Activated naive CD8-positive, alpha-beta T cell treated with anti-CD3 and anti-CD28 coated beads, Interleukin-2, amount 50 U/mL, for 24 hours (primary cell): ENCODE results near the gene HPCA.

Experiments used
- ATAC-seq: fragments of 150-1000 bp; cut with Tn5 transposase; one replicate; pipeline ENCODE4 v1.10.0; 2021
- DNase-seq: peaks from one replicate; pipeline ENCODE4 v3.0.0; 2021
- H3K27ac Mint-ChIP-seq: one replicate; pipeline ENCODE4 v1.8.0; 2021; ENCODE audit warnings: mild to moderate bottlenecking, mixed read lengths
- H3K27me3 Mint-ChIP-seq: one replicate; pipeline ENCODE4 v1.8.0; 2021; ENCODE audit warnings: mixed read lengths
- H3K36me3 Mint-ChIP-seq: one replicate; pipeline ENCODE4 v1.8.0; 2021; ENCODE audit warnings: low read depth, mixed read lengths
- H3K4me1 Mint-ChIP-seq: one replicate; pipeline ENCODE4 v1.8.0; 2021; ENCODE audit warnings: mixed read lengths
- H3K4me3 Mint-ChIP-seq: one replicate; pipeline ENCODE4 v1.8.0; 2021; ENCODE audit warnings: mild to moderate bottlenecking, moderate library complexity, mixed read lengths
- H3K9me3 Mint-ChIP-seq: one replicate; pipeline ENCODE4 v1.8.0; 2021; ENCODE audit warnings: mixed read lengths

Gene HPCA

DNA sequence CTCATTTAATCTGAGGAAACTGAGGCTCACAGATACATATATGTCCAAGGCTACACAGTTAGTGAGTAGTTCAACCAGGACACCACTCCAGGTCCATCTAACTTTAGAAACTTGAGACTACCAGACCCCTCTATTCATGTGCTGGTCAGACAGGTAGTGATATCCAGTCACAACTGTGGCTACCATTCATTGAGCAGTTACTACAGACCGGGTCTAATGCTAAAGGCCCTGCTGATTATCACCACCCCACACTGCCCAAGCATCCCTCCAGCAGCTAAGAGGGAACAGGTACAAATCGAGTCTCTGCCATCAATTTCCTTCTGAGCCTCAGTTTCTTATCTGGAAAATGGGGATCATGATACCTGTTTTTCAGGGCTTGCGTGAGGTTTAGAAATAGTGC, 5.3 kb downstream of the HPCA start:
- peaks cover 2% of the 10 kb centered on the region for H3K4me1 Mint-ChIP-seq
- no peaks in the 10 kb centered on the region for H3K36me3 Mint-ChIP-seq
- H3K9me3 Mint-ChIP-seq: no peaks in the 10 kb centered on the region
- H3K27ac Mint-ChIP-seq: no peak overlapping the region
- DNase-seq (no peak), ATAC-seq (no peak)
- peaks cover 58% of the 10 kb centered on the region for H3K27me3 Mint-ChIP-seq
- H3K4me3 Mint-ChIP-seq: no peak overlapping the region

GRCh38 chr1:32892368-32893197, 6.3 kb downstream of the HPCA start:
- no peaks in the 10 kb centered on the region for H3K9me3 Mint-ChIP-seq
- peaks cover 49% of the 10 kb centered on the region for H3K27me3 Mint-ChIP-seq
- ATAC-seq (peak; percentile 69), DNase-seq (peak; percentile 74)
- H3K4me1 Mint-ChIP-seq: peaks cover 2% of the 10 kb centered on the region
- no peaks in the 10 kb centered on the region for H3K36me3 Mint-ChIP-seq
- no peak overlapping the region for H3K27ac Mint-ChIP-seq
- peak overlapping the region; percentile 43 for H3K4me3 Mint-ChIP-seq

- Mint-ChIP-seq H3K27me3 (peaks cover 41% of the 10 kb centered on the region), H3K36me3 (no peaks in the 10 kb centered on the region), H3K4me3 (peak overlapping the region; percentile 43), H3K4me1 (peaks cover 2% of the 10 kb centered on the region), H3K27ac (no peak overlapping the region), H3K9me3 (no peaks in the 10 kb centered on the region)
- DNase-seq (peak; percentile 22), ATAC-seq (peak; percentile 21)
These were observed 7.1 kb downstream of the HPCA start for GRCh38 chr1:32893198-32894018.

DNA sequence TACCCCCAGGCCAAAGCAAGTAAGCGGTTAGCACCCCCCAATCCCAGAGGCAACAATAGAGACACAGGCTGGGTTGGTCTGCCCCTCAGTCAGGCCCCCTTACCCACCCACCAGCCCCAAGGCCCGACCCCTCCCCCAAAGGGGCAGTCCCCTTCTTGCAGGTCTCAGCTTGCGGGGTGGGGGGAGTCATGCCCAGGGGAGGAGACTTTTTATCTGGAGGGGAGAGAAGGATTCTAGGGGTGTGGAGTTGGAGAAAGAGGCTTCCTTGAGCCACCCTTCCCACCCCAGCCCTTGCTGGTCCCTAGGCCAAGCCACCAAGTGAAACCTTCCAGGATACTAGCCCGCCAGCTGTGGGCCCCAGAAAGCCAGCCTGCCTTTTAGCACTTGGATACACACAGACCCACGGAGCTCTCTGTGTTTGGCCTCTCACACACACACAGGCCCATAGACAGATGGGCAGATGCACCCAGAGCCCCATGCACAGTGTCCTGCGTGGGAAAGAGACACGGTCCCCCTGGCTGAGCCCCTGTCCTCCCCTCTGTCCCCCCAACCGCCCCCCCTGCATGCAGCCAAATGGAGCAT, 7.8 kb downstream of the HPCA start:
- DNase-seq (no peak), ATAC-seq (no peak)
- no peaks in the 10 kb centered on the region for H3K36me3 Mint-ChIP-seq
- H3K9me3 Mint-ChIP-seq: no peaks in the 10 kb centered on the region
- peaks cover 2% of the 10 kb centered on the region for H3K4me1 Mint-ChIP-seq
- no peak overlapping the region for H3K27ac Mint-ChIP-seq
- peaks cover 43% of the 10 kb centered on the region for H3K27me3 Mint-ChIP-seq
- peak overlapping the region; percentile 43 for H3K4me3 Mint-ChIP-seq

DNA sequence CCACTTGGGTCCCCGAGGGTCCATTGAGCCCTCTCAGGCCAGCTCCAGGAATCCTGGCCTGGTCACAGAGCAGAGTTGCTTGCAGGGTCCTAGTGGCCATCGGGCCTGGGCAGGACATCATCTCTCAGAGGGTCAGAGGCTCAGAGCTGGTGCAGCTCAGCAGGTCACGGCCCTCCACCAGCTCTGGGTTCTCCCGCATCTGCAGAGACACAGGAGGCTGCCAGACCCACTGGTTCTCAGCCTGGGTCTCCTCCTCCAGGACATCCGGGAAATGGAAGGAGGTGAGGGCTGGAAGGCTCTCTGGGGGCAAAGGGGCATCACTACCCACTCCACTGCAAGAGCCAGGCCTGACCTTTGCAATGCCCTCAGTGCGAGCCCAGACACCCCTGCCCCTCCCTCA, 8.4 kb downstream of the HPCA start:
- Mint-ChIP-seq H3K4me1 (peaks cover 2% of the 10 kb centered on the region), H3K36me3 (no peaks in the 10 kb centered on the region), H3K4me3 (no peak overlapping the region), H3K27me3 (peaks cover 43% of the 10 kb centered on the region), H3K9me3 (no peaks in the 10 kb centered on the region), H3K27ac (no peak overlapping the region)
- no peak for ATAC-seq
- no peak for DNase-seq

GRCh38 chr1:32895325-32896215, 9.3 kb downstream of the HPCA start:
- Mint-ChIP-seq H3K27ac (no peak overlapping the region), H3K4me3 (no peak overlapping the region), H3K4me1 (peaks cover 3% of the 10 kb centered on the region), H3K9me3 (no peaks in the 10 kb centered on the region), H3K36me3 (no peaks in the 10 kb centered on the region), H3K27me3 (peaks cover 46% of the 10 kb centered on the region)
- DNase-seq (no peak), ATAC-seq (no peak)

DNA sequence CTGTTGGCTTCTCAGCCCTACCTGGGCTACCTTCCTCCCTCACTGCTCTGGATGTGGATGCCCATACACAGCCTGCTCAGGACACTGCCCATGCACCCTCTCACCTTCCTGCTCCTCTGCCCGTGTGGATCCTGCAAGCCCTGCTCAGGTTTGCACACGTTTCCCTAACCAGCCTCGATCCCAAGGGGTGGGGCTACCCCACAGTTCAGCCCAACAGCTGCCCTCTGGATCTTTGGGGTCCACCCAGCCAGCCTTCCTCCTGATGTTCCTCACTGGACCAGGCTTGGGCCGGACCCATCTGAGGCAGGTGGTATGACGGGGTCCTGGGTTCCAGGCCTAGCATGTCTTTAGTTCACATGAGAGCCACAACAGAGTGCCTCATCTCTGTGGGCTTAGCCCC, 10.2 kb downstream of the HPCA start:
- Mint-ChIP-seq H3K9me3 (no peaks in the 10 kb centered on the region), H3K27ac (no peak overlapping the region), H3K36me3 (no peaks in the 10 kb centered on the region), H3K4me1 (peaks cover 4% of the 10 kb centered on the region), H3K27me3 (peaks cover 44% of the 10 kb centered on the region), H3K4me3 (no peak overlapping the region)
- no peak for DNase-seq
- no peak for ATAC-seq

GRCh38 chr1:32897082-32898049, 11.1 kb downstream of the HPCA start:
- no peak overlapping the region for H3K27ac Mint-ChIP-seq
- no peak for ATAC-seq
- no peak overlapping the region for H3K4me3 Mint-ChIP-seq
- H3K4me1 Mint-ChIP-seq: peaks cover 4% of the 10 kb centered on the region
- no peaks in the 10 kb centered on the region for H3K36me3 Mint-ChIP-seq
- H3K9me3 Mint-ChIP-seq: no peaks in the 10 kb centered on the region
- H3K27me3 Mint-ChIP-seq: peaks cover 44% of the 10 kb centered on the region
- DNase-seq: no peak

DNA sequence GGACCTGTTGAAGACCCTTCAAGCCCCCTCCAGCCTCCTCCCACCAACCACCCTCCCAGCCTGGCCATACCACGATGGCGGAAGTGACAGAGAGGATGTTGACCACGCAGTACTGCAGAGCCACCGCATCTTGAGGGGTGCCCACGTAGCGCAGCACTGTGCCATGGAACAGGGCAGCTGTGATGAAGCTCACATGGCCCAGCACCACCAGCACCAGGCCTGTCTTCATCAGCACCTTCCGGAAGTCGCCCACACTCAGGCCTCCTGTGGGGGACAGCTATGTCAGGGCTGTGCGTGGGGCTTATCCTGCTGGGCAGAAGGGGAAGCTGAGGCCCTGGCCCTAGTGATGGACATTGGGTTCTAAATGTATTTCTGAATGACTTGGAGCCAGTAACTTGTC, 11.8 kb downstream of the HPCA start:
- ATAC-seq (no peak), DNase-seq (no peak)
- H3K9me3 Mint-ChIP-seq: no peaks in the 10 kb centered on the region
- peaks cover 4% of the 10 kb centered on the region for H3K4me1 Mint-ChIP-seq
- peaks cover 46% of the 10 kb centered on the region for H3K27me3 Mint-ChIP-seq
- no peaks in the 10 kb centered on the region for H3K36me3 Mint-ChIP-seq
- no peak overlapping the region for H3K27ac Mint-ChIP-seq
- H3K4me3 Mint-ChIP-seq: no peak overlapping the region

- no peaks in the 10 kb centered on the region for H3K36me3 Mint-ChIP-seq
- H3K4me3 Mint-ChIP-seq: no peak overlapping the region
- peaks cover 4% of the 10 kb centered on the region for H3K4me1 Mint-ChIP-seq
- DNase-seq (no peak), ATAC-seq (no peak)
- H3K27ac Mint-ChIP-seq: no peak overlapping the region
- peaks cover 43% of the 10 kb centered on the region for H3K27me3 Mint-ChIP-seq
- no peaks in the 10 kb centered on the region for H3K9me3 Mint-ChIP-seq
These were observed 12.7 kb downstream of the HPCA start for GRCh38 chr1:32898958-32899357.

- no peak for DNase-seq
- Mint-ChIP-seq H3K4me1 (peaks cover 4% of the 10 kb centered on the region), H3K9me3 (no peaks in the 10 kb centered on the region), H3K27me3 (peaks cover 43% of the 10 kb centered on the region), H3K36me3 (no peaks in the 10 kb centered on the region), H3K27ac (no peak overlapping the region), H3K4me3 (no peak overlapping the region)
- no peak for ATAC-seq
These were observed 13.4 kb downstream of the HPCA start for GRCh38 chr1:32899586-32900296.

DNA sequence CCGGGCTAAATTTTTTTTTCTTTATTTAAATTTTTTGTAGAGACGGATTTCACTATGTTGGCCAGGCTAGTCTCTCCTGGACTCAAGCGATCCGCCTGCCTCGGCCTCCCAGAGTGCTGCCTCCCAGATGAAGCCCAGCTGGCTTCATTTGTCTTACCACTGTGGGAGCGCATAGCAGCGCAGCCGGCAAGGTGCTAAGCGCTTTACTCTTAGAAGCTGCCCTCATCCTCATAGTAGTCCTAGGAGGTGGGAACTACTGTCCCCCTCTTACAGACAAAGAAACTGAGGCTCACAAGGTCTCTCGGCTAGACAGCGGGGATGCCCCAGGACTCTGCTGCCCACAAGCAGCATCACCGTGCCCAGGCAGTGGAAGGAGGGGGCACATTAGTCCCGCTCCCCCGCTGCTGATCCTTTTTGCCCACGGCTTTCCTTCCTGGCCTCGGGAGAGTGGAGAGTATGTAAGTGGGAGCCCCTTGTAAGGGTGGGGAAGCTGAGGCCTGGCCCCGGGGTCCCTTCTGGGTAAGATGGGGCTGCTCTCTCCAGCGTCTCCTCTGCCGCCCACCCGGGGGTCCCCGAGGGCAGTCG, 14.2 kb downstream of the HPCA start:
- no peak for ATAC-seq
- Mint-ChIP-seq H3K27me3 (peaks cover 47% of the 10 kb centered on the region), H3K36me3 (no peaks in the 10 kb centered on the region)

More for the DNA sequence above, 14.2 kb downstream of the HPCA start:
- Mint-ChIP-seq H3K4me3 (peak overlapping the region; percentile 50), H3K27ac (no peak overlapping the region), H3K4me1 (peaks cover 4% of the 10 kb centered on the region), H3K9me3 (no peaks in the 10 kb centered on the region)
- no peak for DNase-seq
